Mesothelial cell of epicardium (in vitro differentiated cells): ENCODE measurements around the gene USP22. TPM values are rescaled to one million over a fixed set of nuclear protein-coding genes. Genes with fewer than 3 reads are reported as not detected.

Experiments used
- DNase-seq, 2 experiments: peaks; one replicate each; pipeline ENCODE4 v3.0.0; 2021; ENCODE audit warnings: low spot score in 2 of 2; ENCODE audit not compliant: unreplicated experiment in 2 of 2
- H3K27ac Mint-ChIP-seq: 2 replicates; pipeline ENCODE4 v1.8.0; 2021; ENCODE audit warnings: mixed read lengths
- H3K27me3 Mint-ChIP-seq: 2 replicates; pipeline ENCODE4 v1.8.0; 2021; ENCODE audit warnings: low read depth, mixed read lengths
- H3K36me3 Mint-ChIP-seq: 2 replicates; pipeline ENCODE4 v1.8.0; 2021; ENCODE audit warnings: mixed read lengths
- H3K4me1 Mint-ChIP-seq: 2 replicates; pipeline ENCODE4 v1.8.0; 2021; ENCODE audit warnings: mixed read lengths
- H3K4me3 Mint-ChIP-seq: 2 replicates; pipeline ENCODE4 v1.8.0; 2021; ENCODE audit warnings: mild to moderate bottlenecking, moderate library complexity, mixed read lengths
- H3K9me3 Mint-ChIP-seq: 2 replicates; pipeline ENCODE4 v1.8.0; 2021; ENCODE audit warnings: mixed read lengths
- total RNA-seq: library from RNA; stranded (reverse); gene quantifications from 3 replicates; pipeline ENCODE4 v1.2.1, GENCODE V29; 2021
- TF ChIP-seq, protein P1 (sequence below): fragments of 200-600 bp; sonication (generic); IDR thresholded peaks from one replicate; pipeline ENCODE4 v1.5.0; 2021; ENCODE audit warnings: antibody characterized with exemption; ENCODE audit not compliant: unreplicated experiment

Gene USP22
- total RNA-seq, 1 donor from 2014 or later: 348 TPM

DNA sequence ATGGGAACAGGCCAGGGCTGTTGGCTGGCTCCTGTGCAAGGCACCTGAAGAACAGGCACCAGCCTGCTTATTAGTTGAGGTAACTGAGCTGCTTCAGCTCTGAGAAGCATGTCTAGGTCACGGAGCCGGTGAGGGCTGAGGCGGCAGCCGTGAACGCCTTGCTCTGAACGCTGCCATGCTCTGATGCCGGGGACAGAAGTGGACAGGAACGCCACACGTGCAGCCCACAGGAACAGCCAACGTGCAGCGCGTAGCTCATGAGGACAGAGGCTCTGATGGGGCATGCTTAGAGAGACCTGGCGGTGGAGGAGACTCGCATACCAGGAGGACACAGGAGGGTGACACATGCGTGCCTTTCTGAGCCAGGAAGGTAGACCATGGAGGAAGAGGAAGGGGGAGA lies 25.6 kb downstream of the USP22 start:
- Mint-ChIP-seq H3K4me1 (no peaks in the 10 kb centered on the region), H3K27ac (no peak overlapping the region), H3K4me3 (no peak overlapping the region), H3K27me3 (no peaks in the 10 kb centered on the region), H3K9me3 (no peaks in the 10 kb centered on the region), H3K36me3 (peaks cover 63% of the 10 kb centered on the region)
- no peak for DNase-seq
- TF ChIP-seq, protein P1, sequence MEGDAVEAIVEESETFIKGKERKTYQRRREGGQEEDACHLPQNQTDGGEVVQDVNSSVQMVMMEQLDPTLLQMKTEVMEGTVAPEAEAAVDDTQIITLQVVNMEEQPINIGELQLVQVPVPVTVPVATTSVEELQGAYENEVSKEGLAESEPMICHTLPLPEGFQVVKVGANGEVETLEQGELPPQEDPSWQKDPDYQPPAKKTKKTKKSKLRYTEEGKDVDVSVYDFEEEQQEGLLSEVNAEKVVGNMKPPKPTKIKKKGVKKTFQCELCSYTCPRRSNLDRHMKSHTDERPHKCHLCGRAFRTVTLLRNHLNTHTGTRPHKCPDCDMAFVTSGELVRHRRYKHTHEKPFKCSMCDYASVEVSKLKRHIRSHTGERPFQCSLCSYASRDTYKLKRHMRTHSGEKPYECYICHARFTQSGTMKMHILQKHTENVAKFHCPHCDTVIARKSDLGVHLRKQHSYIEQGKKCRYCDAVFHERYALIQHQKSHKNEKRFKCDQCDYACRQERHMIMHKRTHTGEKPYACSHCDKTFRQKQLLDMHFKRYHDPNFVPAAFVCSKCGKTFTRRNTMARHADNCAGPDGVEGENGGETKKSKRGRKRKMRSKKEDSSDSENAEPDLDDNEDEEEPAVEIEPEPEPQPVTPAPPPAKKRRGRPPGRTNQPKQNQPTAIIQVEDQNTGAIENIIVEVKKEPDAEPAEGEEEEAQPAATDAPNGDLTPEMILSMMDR: no peak

DNA sequence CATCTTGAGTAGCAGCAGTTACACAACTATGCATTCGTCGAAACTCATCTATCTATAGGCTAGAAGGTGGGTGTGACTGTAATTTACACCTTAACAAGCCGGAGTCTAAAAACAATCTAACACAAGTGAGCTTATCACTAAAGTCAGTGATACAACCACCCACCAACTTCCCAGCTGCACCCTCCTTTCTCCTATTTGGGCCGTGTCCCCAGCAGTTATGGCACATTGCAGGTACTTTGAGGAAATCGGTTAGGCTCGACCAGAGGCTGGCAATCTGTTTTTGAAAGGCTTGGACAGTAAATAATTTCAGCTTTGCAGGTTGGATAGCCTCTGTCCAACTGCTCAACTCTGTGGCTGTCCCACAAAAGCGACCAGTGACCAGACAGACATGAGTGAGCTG lies 26.0 kb downstream of the USP22 start:
- Mint-ChIP-seq H3K36me3 (peaks cover 64% of the 10 kb centered on the region), H3K4me3 (no peak overlapping the region), H3K27me3 (no peaks in the 10 kb centered on the region), H3K4me1 (no peaks in the 10 kb centered on the region), H3K27ac (no peak overlapping the region), H3K9me3 (no peaks in the 10 kb centered on the region)
- TF ChIP-seq, protein P1: no peak
- DNase-seq: no peak

DNA sequence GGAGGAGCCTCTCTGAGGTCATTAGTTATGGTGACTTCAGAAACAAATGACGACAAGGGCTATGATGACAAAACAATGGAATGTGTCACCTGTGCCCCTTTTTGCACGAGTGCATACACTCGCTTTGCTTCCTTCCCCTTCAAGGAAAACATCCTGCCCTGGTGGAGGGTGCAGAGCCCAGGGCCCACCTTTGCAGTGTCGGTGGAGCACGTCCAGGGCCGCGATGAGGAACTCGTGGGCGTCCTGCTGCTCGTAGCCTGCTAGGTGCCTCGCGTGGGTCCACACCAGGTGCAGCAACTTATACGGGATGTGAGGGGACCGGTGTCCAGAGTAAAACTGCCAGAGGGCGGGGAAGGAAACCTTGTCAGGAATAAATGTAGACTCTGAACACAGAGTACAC lies 27.2 kb downstream of the USP22 start:
- TF ChIP-seq, protein P1: no peak
- no peak for DNase-seq
- Mint-ChIP-seq H3K36me3 (peaks cover 67% of the 10 kb centered on the region), H3K4me3 (no peak overlapping the region), H3K9me3 (no peaks in the 10 kb centered on the region), H3K27me3 (no peaks in the 10 kb centered on the region), H3K4me1 (no peaks in the 10 kb centered on the region), H3K27ac (no peak overlapping the region)

DNA sequence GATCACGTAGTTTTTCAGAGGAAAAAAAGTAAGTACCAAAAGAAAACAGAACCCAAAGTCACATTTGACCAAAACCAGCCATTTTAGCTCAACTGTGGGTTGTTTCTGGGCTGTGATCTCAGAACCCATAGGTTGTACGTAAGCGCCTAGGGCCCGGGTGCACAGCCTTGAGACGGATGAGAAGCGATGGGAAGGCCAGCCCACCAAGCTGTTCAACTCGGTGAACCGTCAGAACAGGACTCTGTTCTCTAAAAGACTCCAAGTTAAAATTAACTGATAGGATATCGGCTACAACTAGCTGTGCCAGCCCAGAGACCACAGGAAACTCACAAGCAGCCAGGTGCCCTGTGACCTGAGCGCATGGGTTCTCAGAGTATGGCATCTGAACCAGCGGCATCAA lies 28.3 kb downstream of the USP22 start:
- no peak for DNase-seq
- no peak overlapping the region for H3K4me3 Mint-ChIP-seq
- TF ChIP-seq, protein P1: no peak
- H3K9me3 Mint-ChIP-seq: no peaks in the 10 kb centered on the region
- no peaks in the 10 kb centered on the region for H3K27me3 Mint-ChIP-seq
- H3K27ac Mint-ChIP-seq: no peak overlapping the region
- no peaks in the 10 kb centered on the region for H3K4me1 Mint-ChIP-seq
- peaks cover 63% of the 10 kb centered on the region for H3K36me3 Mint-ChIP-seq

DNA sequence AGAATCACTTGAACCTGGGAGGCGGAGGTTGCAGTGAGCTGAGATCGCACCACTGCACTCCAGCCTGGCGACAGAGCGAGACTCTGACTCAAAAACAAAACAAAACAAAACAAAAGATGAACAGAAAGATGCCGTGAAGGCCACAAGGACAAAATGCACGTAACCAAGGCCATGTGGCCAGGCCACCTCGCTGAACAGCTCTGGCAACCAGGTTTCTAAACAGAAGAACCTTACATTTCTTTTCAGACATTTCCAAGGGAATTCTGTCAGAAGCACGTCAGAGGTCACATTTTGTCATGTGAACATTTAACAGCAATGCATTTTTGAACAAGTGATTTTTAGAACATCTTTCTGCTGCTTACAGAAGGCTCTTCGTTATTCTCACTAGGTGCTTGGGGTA lies 28.8 kb downstream of the USP22 start:
- H3K4me1 Mint-ChIP-seq: no peaks in the 10 kb centered on the region
- TF ChIP-seq, protein P1: no peak
- H3K9me3 Mint-ChIP-seq: no peaks in the 10 kb centered on the region
- DNase-seq: no peak
- H3K27ac Mint-ChIP-seq: no peak overlapping the region
- H3K36me3 Mint-ChIP-seq: peaks cover 58% of the 10 kb centered on the region
- H3K27me3 Mint-ChIP-seq: no peaks in the 10 kb centered on the region
- no peak overlapping the region for H3K4me3 Mint-ChIP-seq

DNA sequence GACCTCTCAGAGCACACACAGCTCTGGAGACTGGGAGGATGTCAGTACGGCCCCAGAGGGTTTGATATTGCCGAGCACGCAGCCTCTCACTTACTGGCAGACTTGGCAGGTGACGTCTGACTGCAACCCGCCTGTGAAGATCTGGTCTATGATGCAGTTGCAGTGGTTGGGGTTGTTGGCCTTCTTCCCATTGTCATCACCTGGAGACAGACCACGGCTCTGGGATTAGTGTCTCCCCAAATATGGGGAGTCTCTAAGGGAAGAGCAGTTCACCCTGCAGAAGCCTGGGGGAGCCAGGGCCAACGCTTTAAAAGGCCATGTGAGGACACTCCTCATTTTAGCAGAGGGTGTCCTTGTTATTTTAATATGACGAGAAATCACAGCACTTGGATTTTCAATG lies 30.1 kb downstream of the USP22 start:
- no peak for DNase-seq
- Mint-ChIP-seq H3K9me3 (no peaks in the 10 kb centered on the region), H3K27ac (no peak overlapping the region), H3K27me3 (no peaks in the 10 kb centered on the region), H3K4me1 (no peaks in the 10 kb centered on the region), H3K36me3 (peaks cover 54% of the 10 kb centered on the region), H3K4me3 (no peak overlapping the region)
- TF ChIP-seq, protein P1: no peak
